Ascending aorta (tissue), 2 donors: ENCODE data around the gene BSX. TPM values are rescaled to one million over a fixed set of nuclear protein-coding genes. Genes with fewer than 3 reads are reported as not detected.

Experiments used
- DNase-seq, 2 donors: peaks; one replicate each; pipeline ENCODE4 v3.0.0-alpha.2; 2019; ENCODE audit warnings: low spot score in 2 of 2
- H3K27ac ChIP-seq, 2 donors: fragments of 200-600 bp; sonication (generic); one replicate each; pipeline ENCODE4 v1.5.1; 2016 to 2017; ENCODE audit warnings: mild to moderate bottlenecking in 1 of 2
- H3K27me3 ChIP-seq: fragments of 200-600 bp; sonication (generic); one replicate; pipeline ENCODE4 v1.5.1; 2017
- H3K36me3 ChIP-seq, 2 donors: fragments of 200-600 bp; sonication (generic); one replicate each; pipeline ENCODE4 v1.5.1; 2016
- H3K4me1 ChIP-seq, 2 donors: fragments of 200-600 bp; sonication (generic); one replicate each; pipeline ENCODE4 v1.5.1; 2016 to 2017; ENCODE audit warnings: mild to moderate bottlenecking in 1 of 2
- H3K4me3 ChIP-seq, 2 donors: fragments of 200-600 bp; sonication (generic); one replicate each; pipeline ENCODE4 v1.5.1; 2016 to 2017; ENCODE audit warnings: mild to moderate bottlenecking in 1 of 2
- H3K9me3 ChIP-seq, 2 donors: fragments of 200-600 bp; sonication (generic); one replicate each; pipeline ENCODE4 v1.5.1; 2016
- intact Hi-C: fragments of 100-400 bp; cut with DNase I; formaldehyde crosslinking; loops from one replicate; pipeline ENCODE4 v1.15.1; 2023
- total RNA-seq: library from RNA; depleted of rRNA; stranded (reverse); fragments of >200 nt; gene quantifications from one replicate; pipeline ENCODE4 v1.1.0, GENCODE V29; 2016
- TF ChIP-seq, protein P1 (sequence below), 3 experiments: fragments of 200-600 bp in 2 of 3; fragments of 450-650 bp in 1 of 3; sonication (generic) in 2 of 3; IDR thresholded peaks; one replicate each; pipeline ENCODE4 v1.5.1; 2016 to 2019; ENCODE audit warnings: antibody characterized with exemption in 3 of 3, mild to moderate bottlenecking in 1 of 3, moderate library complexity in 1 of 3

The BSX gene
- total RNA-seq, 1 donor from 2014 or later, result not detected

DNA sequence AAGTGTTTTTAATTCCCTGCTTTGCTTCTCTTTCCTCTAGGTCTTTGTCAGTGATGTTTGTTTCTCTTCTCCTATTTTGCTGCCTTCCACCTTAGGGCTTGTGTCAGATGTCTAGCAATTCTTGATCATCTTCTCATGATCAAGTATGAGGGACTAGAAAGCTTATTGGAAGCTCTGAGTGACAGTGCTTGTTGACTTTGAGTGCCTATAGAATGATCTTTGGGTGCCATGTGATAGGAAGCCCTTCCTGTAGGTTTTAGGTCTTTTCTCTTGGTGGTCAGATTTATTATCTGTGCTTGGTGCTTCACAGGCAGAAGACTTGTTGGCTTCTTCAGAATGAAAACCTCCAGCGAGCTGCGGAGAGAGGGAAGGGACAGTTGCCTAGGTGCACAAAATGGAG, 43.1 kb downstream of the BSX start:
- H3K36me3 ChIP-seq, result peaks cover 2 to 3% of the 10 kb centered on the region in 2 donors
- no peaks in the 10 kb centered on the region for H3K27me3 ChIP-seq
- TF ChIP-seq, protein P1, sequence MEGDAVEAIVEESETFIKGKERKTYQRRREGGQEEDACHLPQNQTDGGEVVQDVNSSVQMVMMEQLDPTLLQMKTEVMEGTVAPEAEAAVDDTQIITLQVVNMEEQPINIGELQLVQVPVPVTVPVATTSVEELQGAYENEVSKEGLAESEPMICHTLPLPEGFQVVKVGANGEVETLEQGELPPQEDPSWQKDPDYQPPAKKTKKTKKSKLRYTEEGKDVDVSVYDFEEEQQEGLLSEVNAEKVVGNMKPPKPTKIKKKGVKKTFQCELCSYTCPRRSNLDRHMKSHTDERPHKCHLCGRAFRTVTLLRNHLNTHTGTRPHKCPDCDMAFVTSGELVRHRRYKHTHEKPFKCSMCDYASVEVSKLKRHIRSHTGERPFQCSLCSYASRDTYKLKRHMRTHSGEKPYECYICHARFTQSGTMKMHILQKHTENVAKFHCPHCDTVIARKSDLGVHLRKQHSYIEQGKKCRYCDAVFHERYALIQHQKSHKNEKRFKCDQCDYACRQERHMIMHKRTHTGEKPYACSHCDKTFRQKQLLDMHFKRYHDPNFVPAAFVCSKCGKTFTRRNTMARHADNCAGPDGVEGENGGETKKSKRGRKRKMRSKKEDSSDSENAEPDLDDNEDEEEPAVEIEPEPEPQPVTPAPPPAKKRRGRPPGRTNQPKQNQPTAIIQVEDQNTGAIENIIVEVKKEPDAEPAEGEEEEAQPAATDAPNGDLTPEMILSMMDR (IDR thresholded peaks at IDR 0.05), result no peak
- no peaks in the 10 kb centered on the region for H3K9me3 ChIP-seq
- DNase-seq, result no peak
- H3K4me1 ChIP-seq, result no peaks in the 10 kb centered on the region
- H3K4me3 ChIP-seq, result no peak overlapping the region
- no peak overlapping the region for H3K27ac ChIP-seq
- intact Hi-C loops, result no loop called here

DNA sequence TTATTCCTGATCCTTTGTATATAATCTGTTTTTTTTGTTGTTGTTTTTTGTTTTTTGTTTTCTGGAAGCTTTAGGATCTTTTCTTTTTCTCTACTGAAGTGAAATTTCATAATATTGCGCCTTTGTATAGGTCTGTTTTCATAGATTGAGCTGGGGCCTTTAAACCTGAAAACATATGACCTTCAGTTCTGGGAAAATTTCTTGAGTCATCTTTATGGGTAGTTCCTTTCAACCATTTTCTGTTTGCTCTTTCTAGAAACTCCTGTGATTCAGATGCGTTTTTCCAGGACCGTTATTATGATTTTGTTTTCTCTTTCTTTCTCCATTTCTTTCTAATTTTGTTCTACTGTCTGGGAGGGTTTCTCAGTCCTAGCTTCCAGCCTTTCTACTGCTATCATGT, 43.7 kb downstream of the BSX start:
- H3K4me3 ChIP-seq, result no peak overlapping the region
- intact Hi-C loops, result no loop called here
- TF ChIP-seq, protein P1 (IDR thresholded peaks at IDR 0.05), result no peak

DNA sequence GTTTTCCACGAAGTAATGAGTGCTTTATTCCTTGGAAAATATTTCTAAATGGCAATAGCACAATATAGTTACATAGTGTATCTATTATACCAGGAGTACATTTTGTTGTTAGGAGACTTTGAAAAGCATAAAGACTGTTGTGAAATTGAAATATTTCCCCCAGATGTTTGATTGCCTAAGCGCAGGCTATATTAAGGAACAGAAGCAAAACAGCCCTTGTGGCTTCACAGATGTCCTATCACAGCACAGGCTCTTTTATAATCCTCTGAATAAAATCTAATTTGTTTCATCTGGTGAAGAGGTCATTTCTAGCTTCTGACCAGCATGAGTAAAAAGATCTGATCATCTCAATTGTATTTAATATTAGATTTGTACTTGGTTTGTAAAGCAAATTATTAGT, 48.2 kb downstream of the BSX start:
- no peaks in the 10 kb centered on the region for H3K36me3 ChIP-seq
- intact Hi-C loops, result no loop called here
- TF ChIP-seq, protein P1 (IDR thresholded peaks at IDR 0.05), result no peak
- no peaks in the 10 kb centered on the region for H3K4me1 ChIP-seq
- no peak for DNase-seq
- H3K9me3 ChIP-seq, result no peaks in the 10 kb centered on the region
- H3K27ac ChIP-seq, result no peak overlapping the region
- H3K27me3 ChIP-seq, result no peaks in the 10 kb centered on the region
- H3K4me3 ChIP-seq, result no peak overlapping the region

More for the DNA sequence above, 43.7 kb downstream of the BSX start:
- peaks cover 2 to 3% of the 10 kb centered on the region in 2 donors for H3K36me3 ChIP-seq
- no peaks in the 10 kb centered on the region for H3K27me3 ChIP-seq
- no peaks in the 10 kb centered on the region for H3K4me1 ChIP-seq
- H3K9me3 ChIP-seq, result no peaks in the 10 kb centered on the region
- no peak for DNase-seq
- no peak overlapping the region for H3K27ac ChIP-seq

DNA sequence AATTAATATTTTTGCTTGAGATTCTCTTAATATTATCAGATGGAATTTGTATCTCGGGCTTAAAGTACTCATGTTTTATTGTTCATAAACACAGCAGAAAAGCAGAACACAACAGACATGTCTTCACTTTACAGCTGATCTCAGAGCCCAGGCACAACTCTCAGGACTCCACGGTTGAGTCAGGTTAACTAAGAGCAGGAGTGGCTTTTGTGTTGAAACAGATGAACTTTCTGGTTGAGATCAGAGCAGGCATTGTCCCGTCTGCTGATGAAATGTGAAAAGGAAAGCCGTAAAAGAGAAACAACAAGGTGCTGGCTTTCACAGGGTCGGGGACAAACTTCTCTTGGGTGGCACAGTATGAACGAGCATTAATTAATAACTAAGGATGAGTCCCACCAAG, 50.1 kb downstream of the BSX start:
- Histone ChIP-seq H3K36me3 (no peaks in the 10 kb centered on the region), H3K9me3 (no peaks in the 10 kb centered on the region), H3K27me3 (no peaks in the 10 kb centered on the region), H3K27ac (no peak overlapping the region), H3K4me3 (no peak overlapping the region), H3K4me1 (no peaks in the 10 kb centered on the region)
- DNase-seq, result no peak
- TF ChIP-seq, protein P1 (IDR thresholded peaks at IDR 0.05), result no peak
- intact Hi-C loops, result no loop called here

Other genes with a start within 250 kb of the BSX start
- gene CRTAM, start 143.3 kb downstream of the BSX start, total RNA-seq, result not detected
- 1.3 TPM for gene JHY, start 99.1 kb downstream of the BSX start, total RNA-seq
- 619 TPM for gene HSPA8, start 80.3 kb upstream of the BSX start, total RNA-seq
- gene CLMP, start 213.4 kb upstream of the BSX start, total RNA-seq, result 70.6 TPM